B cell (primary cell): ENCODE results near the gene DYNLT2B.

Experiments
- CTCF ChIP-seq: fragments of 200-600 bp; IDR thresholded peaks from one replicate; pipeline ENCODE4 v1.8.0; 2022; ENCODE audit warnings: antibody characterized with exemption, mild to moderate bottlenecking
- EZH2 ChIP-seq: IDR thresholded peaks from 2 replicates; pipeline ENCODE4 v1.6.1; 2012; ENCODE audit warnings: borderline replicate concordance, low read depth, mild to moderate bottlenecking, moderate library complexity, low read length; ENCODE audit not compliant: insufficient read depth, poor library complexity, severe bottlenecking

- TF ChIP-seq EZH2, result no peak
- no peak for TF ChIP-seq CTCF
Measured at GRCh38 chr3:196327405-196327804, 9.4 kb upstream of the DYNLT2B start.
